ENCODE results near the gene LGALSL. TPM values are rescaled to one million over a fixed set of nuclear protein-coding genes. Genes with fewer than 3 reads are reported as not detected.

LGALSL gene
- total RNA-seq, 1 donor: 3.6 TPM

DNA sequence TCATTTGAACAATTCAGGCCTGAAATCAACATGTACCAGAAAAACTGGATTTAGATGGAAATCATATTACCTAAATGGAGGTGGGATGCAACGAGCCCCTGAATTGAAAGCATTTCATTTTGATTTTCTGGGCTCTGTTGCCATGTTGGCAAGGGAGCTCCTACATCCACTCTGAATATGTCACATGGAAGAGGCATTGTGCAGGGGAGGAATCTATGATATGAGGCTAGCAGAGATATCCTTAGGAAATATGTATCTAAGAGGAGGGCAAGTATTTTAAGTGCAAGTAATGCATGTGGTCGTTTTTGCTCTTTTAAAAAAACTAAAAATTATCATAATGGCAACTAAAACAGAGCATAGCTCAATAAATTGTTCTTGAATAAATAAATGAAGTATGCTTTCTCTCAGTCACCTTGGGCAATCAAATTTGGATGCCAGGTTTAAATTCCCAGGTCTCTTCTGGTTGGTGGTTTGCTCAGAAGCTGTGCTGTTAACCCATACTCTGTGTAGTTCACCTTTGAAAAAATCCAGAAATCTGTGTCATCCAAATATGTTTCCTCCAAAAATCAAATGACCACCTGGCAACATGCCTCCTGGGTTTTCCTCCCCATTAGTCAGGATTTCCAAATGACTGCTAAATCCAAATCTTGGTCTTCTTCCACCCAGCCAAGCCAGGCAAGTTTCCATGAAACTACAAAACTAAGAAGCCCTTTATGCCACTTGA, 6.5 kb upstream of the LGALSL start:
- TF ChIP-seq, protein P1, sequence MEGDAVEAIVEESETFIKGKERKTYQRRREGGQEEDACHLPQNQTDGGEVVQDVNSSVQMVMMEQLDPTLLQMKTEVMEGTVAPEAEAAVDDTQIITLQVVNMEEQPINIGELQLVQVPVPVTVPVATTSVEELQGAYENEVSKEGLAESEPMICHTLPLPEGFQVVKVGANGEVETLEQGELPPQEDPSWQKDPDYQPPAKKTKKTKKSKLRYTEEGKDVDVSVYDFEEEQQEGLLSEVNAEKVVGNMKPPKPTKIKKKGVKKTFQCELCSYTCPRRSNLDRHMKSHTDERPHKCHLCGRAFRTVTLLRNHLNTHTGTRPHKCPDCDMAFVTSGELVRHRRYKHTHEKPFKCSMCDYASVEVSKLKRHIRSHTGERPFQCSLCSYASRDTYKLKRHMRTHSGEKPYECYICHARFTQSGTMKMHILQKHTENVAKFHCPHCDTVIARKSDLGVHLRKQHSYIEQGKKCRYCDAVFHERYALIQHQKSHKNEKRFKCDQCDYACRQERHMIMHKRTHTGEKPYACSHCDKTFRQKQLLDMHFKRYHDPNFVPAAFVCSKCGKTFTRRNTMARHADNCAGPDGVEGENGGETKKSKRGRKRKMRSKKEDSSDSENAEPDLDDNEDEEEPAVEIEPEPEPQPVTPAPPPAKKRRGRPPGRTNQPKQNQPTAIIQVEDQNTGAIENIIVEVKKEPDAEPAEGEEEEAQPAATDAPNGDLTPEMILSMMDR (IDR thresholded peaks at IDR 0.05; ENCODE audit: extremely low read depth, low read depth, low read length): no peak
- Histone ChIP-seq H3K4me1 (ENCODE audit: insufficient read depth, low read length) (no peaks in the 10 kb centered on the region), H3K4me3 (ENCODE audit: insufficient read depth, low read length) (no peak overlapping the region), H3K36me3 (ENCODE audit: insufficient read depth, low read length) (no peaks in the 10 kb centered on the region), H3K4me2 (ENCODE audit: insufficient read depth, low read length) (no peak overlapping the region), H3K27me3 (ENCODE audit: insufficient read depth, low read length) (peaks cover 23% of the 10 kb centered on the region), H4K20me1 (ENCODE audit: insufficient read depth, low read length) (no peaks in the 10 kb centered on the region), H3K9me3 (ENCODE audit: low read depth, low read length) (no peaks in the 10 kb centered on the region), H2AFZ (ENCODE audit: low read length) (no peak overlapping the region), H3K79me2 (ENCODE audit: insufficient read depth, low read length) (no peaks in the 10 kb centered on the region), H3K27ac (ENCODE audit: low read depth, low read length) (no peak overlapping the region)
- DNase-seq (ENCODE audit: insufficient read length, low spot score, missing footprints): peak; percentile 60

DNA sequence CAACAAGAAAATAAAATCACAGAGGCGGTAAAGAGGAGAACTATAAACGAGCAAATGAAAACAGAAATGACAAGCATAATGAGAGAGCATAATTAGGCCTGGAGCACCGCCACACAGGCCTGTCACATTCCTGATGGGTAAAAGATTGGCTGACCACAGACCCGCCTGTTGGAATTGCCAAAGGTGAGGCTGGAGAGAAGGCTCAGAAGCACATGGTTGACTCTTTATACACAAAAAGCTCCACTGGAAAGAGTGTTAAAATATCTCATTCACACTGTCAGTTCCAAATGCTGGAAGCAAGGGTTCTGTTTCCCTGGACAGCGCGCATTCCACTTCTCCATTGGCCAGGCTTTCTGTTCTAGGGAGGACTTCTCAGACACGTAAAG, 5.9 kb upstream of the LGALSL start:
- H3K4me3 ChIP-seq (ENCODE audit: insufficient read depth, low read length): no peak overlapping the region
- TF ChIP-seq, protein P1 (IDR thresholded peaks at IDR 0.05; ENCODE audit: extremely low read depth, low read depth, low read length): no peak
- peaks cover 23% of the 10 kb centered on the region for H3K27me3 ChIP-seq (ENCODE audit: insufficient read depth, low read length)
- H3K9me3 ChIP-seq (ENCODE audit: low read depth, low read length): no peaks in the 10 kb centered on the region
- no peak overlapping the region for H2AFZ ChIP-seq (ENCODE audit: low read length)
- H3K4me1 ChIP-seq (ENCODE audit: insufficient read depth, low read length): no peaks in the 10 kb centered on the region
- H3K27ac ChIP-seq (ENCODE audit: low read depth, low read length): no peak overlapping the region
- no peaks in the 10 kb centered on the region for H3K79me2 ChIP-seq (ENCODE audit: insufficient read depth, low read length)
- no peak overlapping the region for H3K4me2 ChIP-seq (ENCODE audit: insufficient read depth, low read length)
- no peaks in the 10 kb centered on the region for H4K20me1 ChIP-seq (ENCODE audit: insufficient read depth, low read length)
- no peaks in the 10 kb centered on the region for H3K36me3 ChIP-seq (ENCODE audit: insufficient read depth, low read length)
- no peak for DNase-seq (ENCODE audit: insufficient read length, low spot score, missing footprints)

DNA sequence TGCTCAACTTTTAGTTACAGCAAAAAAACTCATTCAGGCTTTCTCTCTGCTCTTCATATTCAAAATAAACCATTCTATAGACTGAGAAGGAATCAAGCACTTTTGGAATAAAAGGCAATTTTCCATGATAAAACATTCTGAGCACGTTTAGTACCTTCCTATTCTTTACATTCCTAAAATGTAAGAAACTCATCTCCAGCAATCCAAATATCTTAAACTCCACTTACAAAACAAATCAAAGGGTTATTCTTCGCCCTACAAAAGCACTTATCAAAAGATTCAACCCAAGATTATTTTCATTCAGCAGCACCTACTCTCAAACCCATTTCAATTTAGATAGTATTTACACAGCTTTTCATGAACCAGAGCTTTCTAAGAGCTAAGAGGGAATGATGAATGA, 2.9 kb upstream of the LGALSL start:
- H3K9me3 ChIP-seq (ENCODE audit: low read depth, low read length): no peaks in the 10 kb centered on the region
- H3K4me1 ChIP-seq (ENCODE audit: insufficient read depth, low read length): peaks cover 6% of the 10 kb centered on the region
- no peak overlapping the region for H2AFZ ChIP-seq (ENCODE audit: low read length)
- H4K20me1 ChIP-seq (ENCODE audit: insufficient read depth, low read length): no peaks in the 10 kb centered on the region
- H3K4me3 ChIP-seq (ENCODE audit: insufficient read depth, low read length): no peak overlapping the region
- TF ChIP-seq, protein P1 (IDR thresholded peaks at IDR 0.05; ENCODE audit: extremely low read depth, low read depth, low read length): no peak
- H3K27me3 ChIP-seq (ENCODE audit: insufficient read depth, low read length): peaks cover 6% of the 10 kb centered on the region
- H3K4me2 ChIP-seq (ENCODE audit: insufficient read depth, low read length): no peak overlapping the region
- H3K79me2 ChIP-seq (ENCODE audit: insufficient read depth, low read length): no peaks in the 10 kb centered on the region
- no peaks in the 10 kb centered on the region for H3K36me3 ChIP-seq (ENCODE audit: insufficient read depth, low read length)
- no peak overlapping the region for H3K27ac ChIP-seq (ENCODE audit: low read depth, low read length)
- DNase-seq (ENCODE audit: insufficient read length, low spot score, missing footprints): no peak

DNA sequence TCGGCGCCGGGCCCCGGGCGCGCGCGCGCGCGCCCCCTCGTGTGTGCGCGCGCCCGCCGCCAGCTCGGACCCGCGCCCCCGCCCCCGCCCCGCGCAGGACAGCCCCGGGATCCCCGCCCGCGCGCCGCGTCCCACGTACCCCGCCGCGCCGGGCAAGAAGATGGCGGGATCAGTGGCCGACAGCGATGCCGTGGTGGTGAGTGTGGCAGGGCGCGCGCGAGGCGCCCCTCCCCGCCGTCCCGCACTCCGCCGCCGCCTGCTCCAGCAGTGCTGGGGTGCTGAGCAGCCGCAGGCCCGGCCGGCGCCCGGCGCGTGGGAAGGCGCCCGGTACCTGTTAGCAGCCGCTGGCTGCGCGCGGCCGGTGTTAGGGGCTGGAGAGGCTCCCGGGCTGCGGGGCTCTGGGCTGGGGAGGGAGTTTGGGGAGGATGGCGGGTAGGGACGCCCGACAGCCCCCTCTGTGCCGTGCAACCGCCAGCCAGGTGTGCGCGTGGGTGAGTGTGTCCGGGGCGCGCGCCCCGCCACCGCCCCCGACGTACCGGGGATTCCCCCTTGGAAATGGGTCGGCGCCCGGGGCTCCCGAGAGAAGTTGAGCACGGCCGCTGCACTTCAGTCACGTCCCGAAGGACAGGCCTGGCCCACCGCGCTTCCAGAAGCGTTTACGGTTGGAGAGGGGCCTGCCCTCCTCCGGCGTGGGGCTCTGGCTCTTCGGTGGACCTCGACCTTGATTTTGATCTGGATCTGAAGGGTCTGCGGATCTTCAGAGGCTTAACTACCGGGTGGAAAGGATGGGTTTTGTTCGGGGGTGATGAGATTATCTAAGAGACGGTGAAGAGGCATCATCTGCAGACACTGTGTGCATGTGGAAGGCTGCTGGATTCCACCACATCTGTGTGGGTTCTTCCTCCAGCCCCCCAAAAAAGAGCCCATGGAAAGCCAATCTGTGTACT, 697 bp downstream of the LGALSL start:
- Histone ChIP-seq H3K36me3 (ENCODE audit: insufficient read depth, low read length) (no peaks in the 10 kb centered on the region), H3K4me3 (ENCODE audit: insufficient read depth, low read length) (peak overlapping the region; percentile 72), H3K27me3 (ENCODE audit: insufficient read depth, low read length) (peaks cover 3% of the 10 kb centered on the region), H3K4me2 (ENCODE audit: insufficient read depth, low read length) (peak overlapping the region; percentile 74), H3K4me1 (ENCODE audit: insufficient read depth, low read length) (peaks cover 6% of the 10 kb centered on the region), H3K79me2 (ENCODE audit: insufficient read depth, low read length) (no peaks in the 10 kb centered on the region), H3K27ac (ENCODE audit: low read depth, low read length) (no peak overlapping the region), H4K20me1 (ENCODE audit: insufficient read depth, low read length) (no peaks in the 10 kb centered on the region), H2AFZ (ENCODE audit: low read length) (peak overlapping the region; percentile 60), H3K9me3 (ENCODE audit: low read depth, low read length) (no peaks in the 10 kb centered on the region)
- peak; percentile 95 for DNase-seq (ENCODE audit: insufficient read length, low spot score, missing footprints)
- TF ChIP-seq, protein P1 (IDR thresholded peaks at IDR 0.05; ENCODE audit: extremely low read depth, low read depth, low read length): no peak

Data from osteoblast (primary cell).